ENCODE measurements around the gene GNAI1.

GRCh38 chr7:80272560-80273239 is 138.1 kb downstream of the GNAI1 start:
- no peak for TF ChIP-seq TARDBP (IDR thresholded peaks at IDR 0.05; ENCODE audit: borderline replicate concordance)
- TF ChIP-seq KDM1A (IDR thresholded peaks at IDR 0.05; ENCODE audit: borderline replicate concordance) = no peak
- TF ChIP-seq POLR2A (IDR thresholded peaks at IDR 0.05; ENCODE audit: low read depth, low read length) = no peak
- TF ChIP-seq EP300 (IDR thresholded peaks at IDR 0.05; ENCODE audit: borderline replicate concordance in 1 of 2, control insufficient read depth in 1 of 2, low read depth in 2 of 2, low read length in 2 of 2) = no peak
- TF ChIP-seq CREB1 (IDR thresholded peaks at IDR 0.05; ENCODE audit: low read depth) = no peak

Data from GM12878 (cell line).